ENCODE data around the gene PIP4P1. TPM values are rescaled to one million over a fixed set of nuclear protein-coding genes. Genes with fewer than 3 reads are reported as not detected.

PIP4P1 gene
- total and polyA plus RNA-seq, 10 of the 15 experiments (the other 5 are each of a cell fraction or from before 2014, with no cell fraction given), result 19.1 to 47.4 (median 39.7) TPM

- FAIRE-seq, result no peak
Observed at GRCh38 chr14:20418501-20418909, 42.7 kb downstream of the PIP4P1 start.

More at GRCh38 chr14:20418501-20418909, 42.7 kb downstream of the PIP4P1 start:
- no peak overlapping the region for H3K4me3 ChIP-seq
- no TSS peak for BruUV-seq (replicated peaks)
- TF ChIP-seq, protein P1, sequence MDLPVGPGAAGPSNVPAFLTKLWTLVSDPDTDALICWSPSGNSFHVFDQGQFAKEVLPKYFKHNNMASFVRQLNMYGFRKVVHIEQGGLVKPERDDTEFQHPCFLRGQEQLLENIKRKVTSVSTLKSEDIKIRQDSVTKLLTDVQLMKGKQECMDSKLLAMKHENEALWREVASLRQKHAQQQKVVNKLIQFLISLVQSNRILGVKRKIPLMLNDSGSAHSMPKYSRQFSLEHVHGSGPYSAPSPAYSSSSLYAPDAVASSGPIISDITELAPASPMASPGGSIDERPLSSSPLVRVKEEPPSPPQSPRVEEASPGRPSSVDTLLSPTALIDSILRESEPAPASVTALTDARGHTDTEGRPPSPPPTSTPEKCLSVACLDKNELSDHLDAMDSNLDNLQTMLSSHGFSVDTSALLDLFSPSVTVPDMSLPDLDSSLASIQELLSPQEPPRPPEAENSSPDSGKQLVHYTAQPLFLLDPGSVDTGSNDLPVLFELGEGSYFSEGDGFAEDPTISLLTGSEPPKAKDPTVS (IDR thresholded peaks at IDR 0.05; ENCODE audit: low read depth, low read length), result no peak
- TF ChIP-seq ATF7 (IDR thresholded peaks at IDR 0.05; ENCODE audit: low read depth) (no peak), RAD51 (IDR thresholded peaks at IDR 0.05) (no peak), RAD21 (IDR thresholded peaks at IDR 0.05; ENCODE audit: insufficient read depth, low read depth, low read length) (no peak), ZBTB33 (IDR thresholded peaks at IDR 0.05) (no peak), CHD2 (IDR thresholded peaks at IDR 0.05; ENCODE audit: borderline replicate concordance, low read depth, low read length) (no peak), CHD1 (IDR thresholded peaks at IDR 0.05; ENCODE audit: low read depth, low read length) (no peak), ZNF207 (IDR thresholded peaks at IDR 0.05; ENCODE audit: borderline replicate concordance) (no peak), JUND (IDR thresholded peaks at IDR 0.05; ENCODE audit: low read depth, low read length) (no peak), FOS (IDR thresholded peaks at IDR 0.05; ENCODE audit: borderline replicate concordance, extremely low read depth, insufficient read length) (no peak), SREBF2 (IDR thresholded peaks at IDR 0.05; ENCODE audit: low read length) (no peak), RFX5 (IDR thresholded peaks at IDR 0.05; ENCODE audit: low read depth, low read length) (no peak), TCF3 (IDR thresholded peaks at IDR 0.05; ENCODE audit: borderline replicate concordance, insufficient read depth, low read depth, low read length) (no peak), ETV6 (conservative IDR thresholded peaks at IDR 0.05 in 1 of 2, IDR thresholded peaks at IDR 0.05 in 1 of 2; ENCODE audit: borderline replicate concordance in 1 of 2, low read depth in 1 of 2) (no peak), NFIC (IDR thresholded peaks at IDR 0.05; ENCODE audit: low read depth, low read length) (no peak)
- ChIA-PET POLR2A (no interaction called here), SMC1A (ENCODE audit: uncharacterized antibody, unreplicated experiment) (no interaction called here), CTCF (interaction anchor here (1.1 to 2.0 kb wide), 4 partner anchors 70 to 112 kb away, joined by 3 to 13 read pairs (median 6); no protein-coding TSS in a partner anchor), RAD21 (ENCODE audit: unreplicated experiment) (no interaction called here)
- no peak overlapping the region for H3K9ac ChIP-seq (ENCODE audit: control insufficient read depth, insufficient read depth, low read length)
- H3K36me3 ChIP-seq (ENCODE audit: control insufficient read depth in 2 of 2, insufficient read depth in 2 of 2, low read length in 1 of 2), result no peaks in the 10 kb centered on the region
- intact Hi-C loops (cut with micrococcal nuclease; ENCODE audit: unreplicated experiment), result loop anchor here (5.0 kb wide), 1 partner anchor 114 kb away; no protein-coding TSS in a partner anchor
- no peak overlapping the region for H3K27ac ChIP-seq (ENCODE audit: control insufficient read depth, insufficient read depth)
- no peak for ATAC-seq
- 70% methylated on average over 2 of the region's 2 CpGs for WGBS (ENCODE audit: insufficient coverage, insufficient replicate concordance, low lambda C conversion rate, missing lambda C conversion rate)
- no peak overlapping the region for H3K4me2 ChIP-seq (ENCODE audit: control insufficient read depth, insufficient read depth)
- H3K4me1 ChIP-seq (ENCODE audit: control insufficient read depth, insufficient read depth, low read length), result peaks cover 4% of the 10 kb centered on the region
- DNase-seq (ENCODE audit: low read depth, low spot score), result no peak
- no peaks in the 10 kb centered on the region for H3K9me3 ChIP-seq (replicated peaks; ENCODE audit: control insufficient read depth, insufficient read depth, low read length)
- H4K20me1 ChIP-seq (ENCODE audit: control insufficient read depth, insufficient read depth), result no peaks in the 10 kb centered on the region
- in situ Hi-C loops (cut with MboI), result loop anchor here (5.0 kb wide), 1 partner anchor 34 kb away; the partner anchor contains the start of gene OSGEP
- no peaks in the 10 kb centered on the region for H3K79me2 ChIP-seq (ENCODE audit: control insufficient read depth, insufficient read depth, low read length)
- no peak overlapping the region for H2AFZ ChIP-seq (ENCODE audit: control insufficient read depth, low read depth, low read length)
- H3K27me3 ChIP-seq (replicated peaks in 1 of 2; ENCODE audit: control insufficient read depth in 2 of 2, insufficient read depth in 2 of 2, low read length in 1 of 2), result no peaks in the 10 kb centered on the region
